Small intestine (tissue), 7 donors: ENCODE data around the gene AQP12A. TPM values are rescaled to one million over a fixed set of nuclear protein-coding genes. Genes with fewer than 3 reads are reported as not detected.

Source experiments
- DNase-seq, 2 donors: peaks; one replicate each; pipeline versions ENCODE4 v3.0.0 to v3.0.0-alpha.2; 2013
- FAIRE-seq: peaks from 2 replicates; lab custom pipeline; 2012; peaks lifted over from hg19 to GRCh38; lab: Jason Lieb, UNC
- H3K27ac ChIP-seq, 3 donors: one replicate each; pipeline ENCODE4 v1.5.1; 2013; ENCODE audit warnings: low read length in 2 of 3, mild to moderate bottlenecking in 2 of 3, control low read depth in 1 of 3, inconsistent platforms in 1 of 3, low read depth in 1 of 3, moderate library complexity in 1 of 3
- H3K27me3 ChIP-seq, 3 donors: one replicate each; pipeline ENCODE4 v1.6.1; 2013; ENCODE audit warnings: low read length in 3 of 3, inconsistent platforms in 1 of 3; ENCODE audit not compliant: control insufficient read depth in 3 of 3, insufficient read depth in 3 of 3
- H3K36me3 ChIP-seq, 3 donors: one replicate each; pipeline ENCODE4 v1.6.1; 2013; ENCODE audit warnings: low read length in 3 of 3, inconsistent platforms in 1 of 3, low read depth in 1 of 3, mild to moderate bottlenecking in 1 of 3, moderate library complexity in 1 of 3; ENCODE audit not compliant: control insufficient read depth in 3 of 3, insufficient read depth in 2 of 3
- H3K4me1 ChIP-seq, 3 donors: one replicate each; pipeline ENCODE4 v1.6.1; 2013; ENCODE audit warnings: low read length in 2 of 3, inconsistent platforms in 1 of 3, low read depth in 1 of 3, mild to moderate bottlenecking in 1 of 3, moderate library complexity in 1 of 3; ENCODE audit not compliant: control insufficient read depth in 3 of 3, insufficient read depth in 2 of 3
- H3K4me3 ChIP-seq, 3 donors: one replicate each; pipeline ENCODE4 v1.5.1; 2013; ENCODE audit warnings: low read length in 3 of 3, control low read depth in 1 of 3, inconsistent platforms in 1 of 3, low read depth in 1 of 3, mild to moderate bottlenecking in 1 of 3, moderate library complexity in 1 of 3
- H3K9me3 ChIP-seq, 2 donors: one replicate each; pipeline ENCODE4 v1.6.1; 2013; ENCODE audit warnings: low read depth in 1 of 2, low read length in 1 of 2; ENCODE audit not compliant: control insufficient read depth in 2 of 2, insufficient read depth in 1 of 2
- WGBS, 3 donors: extraction: QIAGEN DNeasy Blood & Tissue Kit; methylation state at CpG; one replicate each; pipeline ENCODE4 v1.1.7; 2013; 5-methylcytosine and 5-hydroxymethylcytosine counted together
- polyA plus RNA-seq, 4 donors: library from polyadenylated mRNA; stranded (reverse) in 3 of 4; unstranded in 1 of 4; fragments of 200-250 nt in 3 of 4; fragments of 120-200 nt in 1 of 4; gene quantifications; one replicate each; pipeline versions ENCODE4 v1.2.1 to v1.2.3, GENCODE V29; 2013
- donor health status: healthy with polysubstance abuse.
- donor health status: control.
- donor health status: control.
- donor health status: Bipolar disorder and iron deficiency.
- donor health status: healthy.

The AQP12A gene
- polyA plus RNA-seq, 4 donors = 1.2 to 4.6 (median 3.4) TPM; not detected in 1

DNA sequence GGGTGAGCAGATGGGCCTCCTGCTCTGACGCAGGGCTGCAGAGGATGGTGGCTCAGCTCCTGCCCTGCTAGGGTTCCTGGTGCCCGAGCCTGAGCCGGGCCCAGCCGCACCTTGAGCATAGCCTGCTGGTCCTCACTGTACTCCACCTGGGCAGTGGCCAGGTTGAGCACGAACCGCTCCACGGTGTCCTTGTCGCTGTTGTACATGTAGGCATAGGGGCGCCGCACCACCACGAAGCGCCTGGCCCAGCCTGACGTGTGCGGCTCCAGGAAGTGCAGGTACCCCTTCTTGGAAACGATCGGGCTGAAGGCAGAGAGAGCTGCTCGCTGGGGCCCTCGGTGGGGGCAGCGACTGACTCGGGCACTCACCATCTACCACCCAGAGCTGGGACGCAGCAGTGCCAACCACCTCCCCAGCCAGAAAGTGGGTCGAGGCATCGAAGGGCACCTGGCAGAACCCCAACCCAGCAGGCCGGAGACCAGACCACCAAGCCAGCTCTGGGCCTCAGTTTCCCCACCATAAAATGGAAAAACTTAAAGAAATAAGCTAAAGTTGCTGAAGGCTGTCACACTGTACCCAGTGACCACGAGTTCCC is 27.3 kb downstream of the AQP12A start:
- FAIRE-seq = no peak
- DNase-seq = no peak

DNA sequence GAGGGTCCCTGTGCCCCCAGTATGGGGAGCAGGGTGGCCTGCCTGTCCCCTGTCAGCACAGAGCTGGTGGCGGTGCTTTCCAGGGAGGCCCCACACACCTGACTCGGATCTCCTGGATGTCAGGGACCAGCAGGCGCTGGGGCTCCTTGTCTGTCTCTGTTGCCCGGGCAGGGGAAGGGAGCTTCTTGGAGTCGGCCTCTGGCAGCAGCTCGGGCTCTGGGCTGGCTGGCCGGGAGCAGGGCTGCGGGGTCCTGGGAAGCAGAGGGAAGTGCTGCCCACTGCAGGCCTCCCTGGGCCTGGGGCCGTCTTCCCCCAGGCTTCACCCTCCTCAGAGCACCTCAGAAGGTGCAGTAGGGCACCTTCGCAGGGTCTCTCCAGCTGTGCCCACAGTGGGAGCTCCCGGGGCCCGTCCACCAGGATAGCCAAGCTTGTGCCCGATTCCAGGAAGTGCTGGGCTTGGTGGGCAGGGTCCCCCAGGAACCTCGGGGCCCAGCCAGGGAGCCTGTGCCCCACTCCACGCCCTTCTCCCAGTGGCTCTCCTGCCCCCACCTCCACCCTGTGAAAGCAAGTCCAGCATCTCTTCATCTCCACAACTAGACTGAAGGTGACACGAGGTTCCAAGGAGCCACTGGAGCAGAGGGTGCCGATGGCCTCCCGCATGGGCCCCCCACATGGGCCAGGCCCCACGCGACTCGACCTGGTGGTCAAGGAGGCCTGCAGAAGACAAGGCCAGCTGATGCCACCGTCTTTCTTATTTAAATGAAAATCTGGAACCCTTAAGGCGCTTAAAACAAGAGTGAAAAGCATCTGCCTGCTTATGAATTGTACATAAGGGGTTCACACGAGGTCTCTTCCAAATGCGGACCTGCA is 28.2 kb downstream of the AQP12A start:
- Histone ChIP-seq H3K9me3 (no peaks in the 10 kb centered on the region), H3K27me3 (no peaks in the 10 kb centered on the region), H3K27ac (no peak overlapping the region), H3K4me3 (no peak overlapping the region), H3K36me3 (no peaks in the 10 kb centered on the region), H3K4me1 (no peaks in the 10 kb centered on the region)
- WGBS, 3 donors = 73 to 86% (median 79%) methylated on average over 23 to 25 of the region's 25 CpGs
- FAIRE-seq = no peak
- DNase-seq = no peak

More for the DNA sequence above, 27.3 kb downstream of the AQP12A start:
- H3K4me1 ChIP-seq = no peaks in the 10 kb centered on the region
- no peaks in the 10 kb centered on the region for H3K36me3 ChIP-seq
- H3K27ac ChIP-seq = no peak overlapping the region
- no peaks in the 10 kb centered on the region for H3K9me3 ChIP-seq
- H3K4me3 ChIP-seq = no peak overlapping the region
- H3K27me3 ChIP-seq = no peaks in the 10 kb centered on the region
- WGBS, 3 donors = 85 to 89% (median 86%) methylated on average over 25 of the region's 25 CpGs

DNA sequence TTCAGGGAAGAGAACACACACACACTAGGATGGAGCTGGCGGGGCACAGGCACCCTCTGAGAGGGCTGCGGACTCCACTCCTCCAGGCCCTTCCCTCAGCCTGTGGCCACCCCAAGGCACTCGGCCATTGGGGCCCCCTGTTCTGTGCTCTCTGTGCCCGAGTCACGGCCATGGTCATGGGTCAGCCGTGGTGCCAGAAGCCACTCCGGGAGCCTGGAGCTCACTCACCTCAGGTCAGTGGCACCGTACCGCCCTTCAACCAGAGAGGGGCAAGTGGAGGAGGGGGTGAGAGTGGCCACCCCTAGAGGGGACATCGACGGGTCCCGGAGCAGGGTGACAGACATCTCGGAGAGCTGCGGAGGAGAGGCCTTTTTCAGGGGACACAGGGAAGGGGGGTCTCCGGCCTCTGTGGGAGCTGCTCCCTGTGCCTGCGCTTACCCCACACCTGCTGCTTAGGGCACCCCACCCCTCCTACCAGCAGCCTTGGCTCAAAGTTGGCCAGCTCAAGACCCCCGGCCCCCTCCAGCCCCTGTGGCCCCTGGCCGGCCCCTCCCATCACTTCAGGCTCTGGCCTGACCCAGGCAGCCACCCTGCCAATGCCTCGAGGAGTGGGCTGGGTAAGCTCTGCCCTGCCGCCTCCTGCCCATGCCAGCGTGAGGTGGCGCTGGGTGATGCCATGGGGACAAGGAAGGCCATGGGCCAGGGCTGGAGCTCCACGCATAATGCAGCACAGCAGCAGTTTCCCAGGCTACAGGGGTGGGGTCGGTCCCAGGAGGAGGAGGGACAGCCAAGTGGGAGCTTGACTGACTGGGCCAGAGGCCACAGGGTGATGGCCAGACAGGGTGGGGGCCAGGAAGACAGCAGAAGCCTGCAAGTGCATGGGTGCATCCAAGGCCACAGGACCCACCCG is 29.3 kb downstream of the AQP12A start:
- WGBS, 3 donors = 78 to 88% (median 83%) methylated on average over 23 to 25 of the region's 25 CpGs
- no peak for DNase-seq
- no peak for FAIRE-seq

DNA sequence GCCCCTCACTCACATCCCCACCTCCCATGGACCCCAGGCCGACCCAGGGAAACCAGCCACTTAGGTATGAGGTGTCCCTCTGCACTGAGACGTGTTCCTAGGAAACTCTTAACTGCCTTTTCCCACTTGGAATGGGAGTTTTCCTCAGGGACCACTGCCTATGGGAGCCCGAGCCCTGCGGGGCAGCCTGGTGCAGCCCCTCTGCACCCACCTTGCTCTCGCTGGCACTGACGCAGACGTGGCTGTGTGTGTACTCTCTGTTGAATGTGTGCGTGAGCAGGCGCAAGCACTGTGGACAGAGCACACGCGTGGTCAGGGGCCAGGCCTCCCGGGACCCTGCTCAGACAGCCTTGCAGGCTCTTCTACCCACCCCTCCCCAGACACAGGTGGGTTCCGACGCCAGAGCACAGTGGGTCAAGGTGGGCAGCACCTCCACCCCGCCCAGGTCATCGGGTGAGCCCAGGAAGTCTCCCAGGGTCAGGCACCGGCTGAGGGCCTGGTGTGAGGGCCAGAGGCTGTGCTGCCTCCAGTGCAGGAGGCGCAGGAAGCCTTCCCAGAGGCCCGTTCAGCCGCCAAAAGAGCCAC is 30.0 kb downstream of the AQP12A start:
- FAIRE-seq (no peak), DNase-seq (no peak)
- Histone ChIP-seq H3K27me3 (no peaks in the 10 kb centered on the region), H3K4me1 (no peaks in the 10 kb centered on the region), H3K9me3 (no peaks in the 10 kb centered on the region), H3K4me3 (no peak overlapping the region), H3K27ac (no peak overlapping the region), H3K36me3 (no peaks in the 10 kb centered on the region)
- WGBS, 3 donors = 82 to 88% (median 86%) methylated on average over 20 of the region's 20 CpGs

More for the DNA sequence above, 29.3 kb downstream of the AQP12A start:
- Histone ChIP-seq H3K36me3 (no peaks in the 10 kb centered on the region), H3K4me1 (no peaks in the 10 kb centered on the region), H3K27ac (no peak overlapping the region), H3K9me3 (no peaks in the 10 kb centered on the region), H3K4me3 (no peak overlapping the region), H3K27me3 (no peaks in the 10 kb centered on the region)

DNA sequence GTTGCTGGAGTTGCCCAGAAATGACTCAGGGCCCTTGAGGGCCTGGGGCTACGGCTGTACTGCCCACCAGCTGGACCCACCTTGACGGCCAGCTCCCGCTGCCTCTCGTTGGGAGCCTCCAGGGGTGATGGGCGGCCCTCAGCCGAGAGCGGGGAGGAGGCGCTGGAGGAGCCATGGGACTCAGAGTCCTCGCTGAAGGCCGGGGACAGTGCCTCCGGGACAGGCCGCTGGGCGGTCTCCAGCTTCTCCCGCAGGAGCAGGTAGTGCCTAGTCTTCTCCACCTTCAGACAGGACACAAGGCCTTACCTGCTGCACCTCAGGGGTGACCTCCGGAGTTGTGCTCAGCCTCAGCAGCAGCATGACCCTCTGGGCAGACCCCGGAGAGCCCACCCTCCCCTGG is 30.7 kb downstream of the AQP12A start:
- 78 to 87% (median 83%) methylated on average over 16 of the region's 16 CpGs for WGBS, 3 donors
- H3K4me1 ChIP-seq = no peaks in the 10 kb centered on the region
- H3K36me3 ChIP-seq = no peaks in the 10 kb centered on the region
- no peak overlapping the region for H3K4me3 ChIP-seq
- no peak for FAIRE-seq
- no peak for DNase-seq
- no peaks in the 10 kb centered on the region for H3K9me3 ChIP-seq
- no peak overlapping the region for H3K27ac ChIP-seq
- no peaks in the 10 kb centered on the region for H3K27me3 ChIP-seq

DNA sequence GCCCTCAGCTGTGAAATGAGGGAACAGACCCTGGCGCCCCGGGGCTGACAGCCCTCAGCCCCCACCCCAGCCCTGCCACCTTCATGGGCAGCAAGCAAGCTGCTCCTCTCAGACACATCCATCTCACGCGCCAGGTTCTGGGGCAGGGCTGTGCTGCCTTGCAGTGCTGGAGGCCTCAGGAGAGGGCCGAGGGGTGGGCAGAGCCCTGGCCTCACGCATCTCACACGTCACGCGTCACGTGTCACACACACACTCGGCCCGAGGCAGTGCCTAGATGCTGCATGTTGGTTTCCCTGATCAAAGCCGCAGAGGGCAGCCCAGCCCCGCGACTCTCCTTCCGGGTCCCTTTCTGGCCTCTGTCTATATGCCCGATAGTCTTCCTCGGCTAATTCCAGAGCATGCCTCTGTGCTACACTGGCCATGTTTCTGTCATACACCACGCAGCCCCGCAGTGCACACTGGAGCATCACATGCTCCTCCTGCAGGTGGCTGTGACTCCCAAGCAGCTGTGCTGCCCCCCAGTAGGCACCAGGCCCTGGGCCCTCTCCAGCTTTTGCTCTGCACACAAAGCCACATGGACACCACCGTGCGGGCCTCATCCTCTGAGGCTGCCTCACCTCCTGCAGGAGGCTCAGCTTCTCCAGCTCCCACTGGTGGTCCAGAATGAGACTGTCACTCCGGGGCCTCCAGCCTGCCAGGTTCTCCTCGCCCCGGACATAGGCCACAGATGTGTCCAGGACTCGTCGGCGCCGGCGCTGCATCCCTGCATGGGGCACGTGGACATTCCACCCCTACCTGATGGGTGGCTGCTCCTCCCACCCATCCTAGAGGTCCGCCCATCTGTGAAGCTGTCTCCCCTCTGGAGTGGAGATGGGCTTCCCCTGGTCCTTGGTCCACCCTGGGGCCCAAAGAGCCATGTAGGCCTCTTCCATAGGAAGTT is 31.4 kb downstream of the AQP12A start:
- Histone ChIP-seq H3K27me3 (no peaks in the 10 kb centered on the region), H3K4me1 (no peaks in the 10 kb centered on the region), H3K36me3 (no peaks in the 10 kb centered on the region), H3K4me3 (no peak overlapping the region), H3K27ac (no peak overlapping the region), H3K9me3 (no peaks in the 10 kb centered on the region)
- WGBS, 3 donors = 83 to 87% (median 86%) methylated on average over 31 to 32 of the region's 32 CpGs
- DNase-seq = no peak
- FAIRE-seq = no peak

DNA sequence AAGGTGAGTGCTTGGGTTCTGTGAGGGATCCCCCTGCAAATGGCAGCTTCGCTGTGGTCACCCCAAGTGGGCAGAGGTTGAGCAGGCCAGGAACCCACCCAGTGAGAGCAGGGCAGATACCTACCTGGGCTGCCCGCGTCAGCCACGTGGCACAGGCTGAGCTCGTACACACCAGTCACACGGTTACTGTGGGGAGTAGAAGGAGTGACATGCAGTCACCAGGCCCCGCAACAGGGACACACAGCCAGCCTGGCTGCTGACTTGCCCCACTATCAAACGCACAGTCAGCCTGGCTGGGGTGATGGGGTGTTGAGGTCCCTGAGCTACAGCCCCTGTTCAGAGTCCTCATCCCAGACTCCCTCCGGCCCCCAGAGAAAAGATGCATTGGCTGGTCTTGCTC is 32.2 kb downstream of the AQP12A start:
- no peak for DNase-seq
- H3K4me3 ChIP-seq = no peak overlapping the region
- H3K36me3 ChIP-seq = no peaks in the 10 kb centered on the region
- no peaks in the 10 kb centered on the region for H3K27me3 ChIP-seq
- 90 to 92% (median 91%) methylated on average over 9 of the region's 9 CpGs for WGBS, 3 donors
- H3K4me1 ChIP-seq = no peaks in the 10 kb centered on the region
- no peak overlapping the region for H3K27ac ChIP-seq
- no peak for FAIRE-seq
- H3K9me3 ChIP-seq = no peaks in the 10 kb centered on the region
